PC-9 (cell line): Measurements from ENCODE around the gene GOLGA6L10.
"Not testable (repeated sequence)": the region's sequence is repeated elsewhere in the genome, so short reads cannot be mapped to it uniquely, and the experiment has no call there.

ENCODE experiments used
- CTCF ChIP-seq: fragments of 200-600 bp; sonication (generic); conservative IDR thresholded peaks from 2 replicates; pipeline ENCODE4 v1.6.1; 2017; ENCODE audit warnings: mixed run types, antibody characterized with exemption, mild to moderate bottlenecking, moderate library complexity
- EZH2 ChIP-seq: fragments of 200-600 bp; sonication (generic); IDR thresholded peaks from 2 replicates; pipeline ENCODE4 v1.8.0; 2017; ENCODE audit warnings: antibody characterized with exemption, low read depth

GRCh38 chr15:82364548-82364947 is 15.3 kb upstream of the GOLGA6L10 start:
- not testable (repeated sequence) for TF ChIP-seq CTCF, EZH2
